Activated CD4-positive, alpha-beta T cell treated with anti-CD3 and anti-CD28 coated beads, Interleukin-2, amount 10 ng/mL, durations not matched to agents 7 days and 5 days (primary cell): Measurements from ENCODE around the gene PLCD1. TPM values are rescaled to one million over a fixed set of nuclear protein-coding genes. Genes with fewer than 3 reads are reported as not detected.

ENCODE experiments used
- CTCF ChIA-PET: fragments of 350-600 bp; sonication (Branson Sonifier 250); formaldehyde crosslinking; loops from one replicate; lab custom pipeline; 2021; ENCODE audit warnings: antibody characterized with exemption; lab: Charles Lee
- POLR2A ChIA-PET: fragments of 350-600 bp; sonication (Branson Sonifier 250); formaldehyde crosslinking; loops from one replicate; lab custom pipeline; 2021; ENCODE audit warnings: antibody characterized with exemption; lab: Charles Lee
- DNase-seq: peaks from one replicate; pipeline ENCODE4 v3.0.0-alpha.2; 2020
- H3K27ac Mint-ChIP-seq: one replicate; pipeline ENCODE4 v1.8.0; 2021; ENCODE audit warnings: mild to moderate bottlenecking, moderate library complexity, mixed read lengths
- H3K27me3 Mint-ChIP-seq: one replicate; pipeline ENCODE4 v1.8.0; 2021; ENCODE audit warnings: mixed read lengths
- H3K36me3 Mint-ChIP-seq: one replicate; pipeline ENCODE4 v1.8.0; 2021; ENCODE audit warnings: low read depth, mixed read lengths
- H3K4me1 Mint-ChIP-seq: one replicate; pipeline ENCODE4 v1.8.0; 2021; ENCODE audit warnings: mixed read lengths
- H3K4me3 Mint-ChIP-seq: one replicate; pipeline ENCODE4 v1.8.0; 2021; ENCODE audit warnings: mild to moderate bottlenecking, moderate library complexity, mixed read lengths
- H3K9me3 Mint-ChIP-seq: one replicate; pipeline ENCODE4 v1.8.0; 2021; ENCODE audit warnings: mixed read lengths
- total RNA-seq, 2 experiments: library from RNA; stranded (reverse); gene quantifications; one replicate each; pipeline ENCODE4 v1.2.3, GENCODE V29; 2021

PLCD1 gene
- total RNA-seq, 2 experiments from 2014 or later: 18.3 to 21.2 TPM

DNA sequence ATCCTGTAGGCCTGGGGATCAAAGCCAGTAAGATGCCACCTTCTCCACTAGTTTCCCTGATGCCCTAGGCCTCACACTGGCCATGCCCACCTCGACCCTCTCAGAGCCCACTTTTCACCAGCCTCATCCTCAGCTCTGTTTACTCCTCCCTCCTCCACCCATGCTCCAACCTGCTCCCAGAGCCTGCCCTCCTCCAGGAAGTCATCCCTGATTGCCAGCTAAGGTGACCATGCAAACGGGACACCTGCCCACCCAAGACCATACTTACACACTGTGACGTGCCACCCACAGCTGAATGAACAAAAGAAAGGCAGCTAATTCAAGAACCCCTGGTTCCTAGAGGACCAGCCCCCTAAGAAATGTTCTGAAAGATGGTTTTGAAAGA lies 9.1 kb downstream of the PLCD1 start:
- Mint-ChIP-seq H3K27ac (no peak overlapping the region), H3K36me3 (peaks cover 20% of the 10 kb centered on the region), H3K9me3 (peaks cover 6% of the 10 kb centered on the region), H3K4me1 (peaks cover 29% of the 10 kb centered on the region), H3K4me3 (no peak overlapping the region), H3K27me3 (no peaks in the 10 kb centered on the region)
- no peak for DNase-seq
- POLR2A ChIA-PET: no interaction called here
- CTCF ChIA-PET: interaction anchor here (1.0 to 2.0 kb wide), 8 partner anchors 9 to 41 kb away, joined by 3 to 7 read pairs (median 4); no protein-coding TSS in a partner anchor

DNA sequence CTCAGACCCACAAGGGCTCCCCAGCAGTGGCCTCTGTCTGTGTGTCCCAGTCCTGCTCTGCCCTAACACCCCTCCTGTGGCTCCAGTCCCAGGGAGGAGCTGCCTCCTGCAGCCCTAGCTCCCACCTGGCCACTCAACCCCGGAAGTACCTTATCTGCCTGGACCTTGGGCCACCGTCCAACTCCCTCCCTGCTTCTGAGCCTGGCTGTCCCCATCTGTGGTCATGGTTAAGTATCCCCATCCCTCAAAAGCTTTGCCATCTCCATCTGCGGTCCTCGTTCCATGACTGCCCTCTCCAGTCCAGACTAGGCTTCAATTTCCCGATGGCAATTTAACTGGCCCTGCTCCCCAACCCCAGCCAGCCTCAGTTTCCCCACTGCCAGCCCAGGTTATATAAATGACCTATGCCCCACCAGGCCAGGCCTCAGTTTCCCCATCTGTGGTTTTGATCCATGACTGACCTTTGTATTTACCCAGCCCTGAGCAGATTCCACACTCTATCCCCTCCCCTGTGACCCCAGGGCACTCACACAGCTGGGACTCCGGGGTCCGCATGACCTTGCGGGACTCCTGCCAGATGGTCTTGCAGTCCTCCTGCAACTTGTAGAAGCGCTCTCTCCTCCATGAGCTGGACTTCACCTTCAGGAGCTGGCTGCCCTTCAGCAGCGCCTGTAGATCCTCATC lies 9.6 kb downstream of the PLCD1 start:
- POLR2A ChIA-PET: no interaction called here

GRCh38 chr3:38018296-38019266 lies 10.9 kb downstream of the PLCD1 start:
- Mint-ChIP-seq H3K27me3 (no peaks in the 10 kb centered on the region), H3K36me3 (peaks cover 33% of the 10 kb centered on the region), H3K4me3 (no peak overlapping the region), H3K4me1 (peaks cover 22% of the 10 kb centered on the region), H3K9me3 (peaks cover 6% of the 10 kb centered on the region), H3K27ac (no peak overlapping the region)
- DNase-seq: no peak
- CTCF ChIA-PET: no interaction called here
- POLR2A ChIA-PET: no interaction called here

More for the DNA sequence above, 9.6 kb downstream of the PLCD1 start:
- Mint-ChIP-seq H3K4me1 (peaks cover 26% of the 10 kb centered on the region), H3K27ac (no peak overlapping the region), H3K36me3 (peaks cover 25% of the 10 kb centered on the region), H3K4me3 (no peak overlapping the region), H3K9me3 (peaks cover 6% of the 10 kb centered on the region), H3K27me3 (no peaks in the 10 kb centered on the region)
- CTCF ChIA-PET: interaction anchor here (1.0 to 1.9 kb wide), 7 partner anchors 11 to 40 kb away, joined by 3 to 7 read pairs (median 3); no protein-coding TSS in a partner anchor
- DNase-seq: no peak

GRCh38 chr3:38017445-38018295 lies 11.8 kb downstream of the PLCD1 start:
- ChIA-PET CTCF (no interaction called here), POLR2A (no interaction called here)
- Mint-ChIP-seq H3K9me3 (peaks cover 6% of the 10 kb centered on the region), H3K27me3 (no peaks in the 10 kb centered on the region), H3K4me1 (peaks cover 13% of the 10 kb centered on the region), H3K36me3 (peaks cover 33% of the 10 kb centered on the region), H3K4me3 (no peak overlapping the region), H3K27ac (no peak overlapping the region)
- no peak for DNase-seq

- H3K27ac Mint-ChIP-seq: peak overlapping the region; percentile 9
- H3K9me3 Mint-ChIP-seq: peaks cover 6% of the 10 kb centered on the region
- POLR2A ChIA-PET: no interaction called here
- no peaks in the 10 kb centered on the region for H3K27me3 Mint-ChIP-seq
- H3K4me3 Mint-ChIP-seq: no peak overlapping the region
- no peak for DNase-seq
- H3K4me1 Mint-ChIP-seq: peaks cover 5% of the 10 kb centered on the region
- CTCF ChIA-PET: interaction anchor here (0.7 kb wide), 1 partner anchor 37 kb away, joined by 3 read pairs; no protein-coding TSS in a partner anchor
- peaks cover 33% of the 10 kb centered on the region for H3K36me3 Mint-ChIP-seq
Measured at GRCh38 chr3:38016847-38017444, 12.5 kb downstream of the PLCD1 start.

DNA sequence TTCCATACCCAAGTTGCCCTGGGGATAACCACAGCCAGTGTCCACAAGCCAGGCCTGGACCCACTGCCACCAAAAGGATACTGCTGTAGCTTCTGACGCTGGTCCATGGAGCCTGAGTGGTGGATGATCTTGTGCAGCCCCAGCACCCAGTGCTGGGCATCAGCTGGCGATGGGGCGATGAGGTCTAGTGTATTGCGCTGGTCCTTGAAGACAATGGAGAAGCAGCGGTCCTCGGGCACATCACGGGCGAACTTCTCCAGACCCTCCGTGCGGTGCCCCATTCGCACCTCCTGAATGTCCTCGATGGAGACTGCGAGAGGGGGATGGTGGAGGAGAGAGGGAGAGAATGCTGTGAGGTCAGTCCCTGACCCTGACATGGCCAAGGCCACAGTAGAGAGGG lies 13.0 kb downstream of the PLCD1 start:
- H3K36me3 Mint-ChIP-seq: peaks cover 33% of the 10 kb centered on the region
- ChIA-PET CTCF (interaction anchor here (0.7 kb wide), 1 partner anchor 36 kb away, joined by 3 read pairs; no protein-coding TSS in a partner anchor), POLR2A (no interaction called here)
- H3K4me3 Mint-ChIP-seq: no peak overlapping the region
- H3K4me1 Mint-ChIP-seq: no peaks in the 10 kb centered on the region
- no peaks in the 10 kb centered on the region for H3K27me3 Mint-ChIP-seq
- peaks cover 6% of the 10 kb centered on the region for H3K9me3 Mint-ChIP-seq
- no peak for DNase-seq
- no peak overlapping the region for H3K27ac Mint-ChIP-seq

- peaks cover 6% of the 10 kb centered on the region for H3K9me3 Mint-ChIP-seq
- H3K27ac Mint-ChIP-seq: no peak overlapping the region
- ChIA-PET POLR2A (no interaction called here), CTCF (no interaction called here)
- no peak for DNase-seq
- H3K4me1 Mint-ChIP-seq: no peaks in the 10 kb centered on the region
- H3K27me3 Mint-ChIP-seq: no peaks in the 10 kb centered on the region
- no peak overlapping the region for H3K4me3 Mint-ChIP-seq
- H3K36me3 Mint-ChIP-seq: peaks cover 33% of the 10 kb centered on the region
Measured at GRCh38 chr3:38015984-38016383, 13.5 kb downstream of the PLCD1 start.

DNA sequence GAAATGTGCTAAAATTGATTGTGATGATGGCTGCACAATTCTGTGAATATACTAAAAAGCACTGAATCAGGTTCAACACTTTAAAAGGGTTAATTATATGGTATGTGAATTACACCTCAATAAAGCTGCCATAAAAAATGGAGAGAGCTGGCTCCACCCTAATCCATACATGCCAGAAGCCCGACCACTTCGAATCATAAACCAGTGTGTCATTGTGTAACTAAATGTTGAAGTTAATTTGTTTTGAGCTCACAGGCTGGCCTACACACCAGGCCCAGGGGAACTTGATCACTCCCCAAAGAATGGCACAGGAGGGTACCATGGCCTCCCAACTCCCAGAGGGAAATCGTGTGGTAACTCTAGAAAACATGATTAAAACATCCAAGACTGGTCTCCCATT lies 14.0 kb downstream of the PLCD1 start:
- Mint-ChIP-seq H3K9me3 (peaks cover 6% of the 10 kb centered on the region), H3K4me3 (no peak overlapping the region), H3K4me1 (no peaks in the 10 kb centered on the region), H3K27me3 (no peaks in the 10 kb centered on the region), H3K36me3 (peaks cover 33% of the 10 kb centered on the region), H3K27ac (no peak overlapping the region)
- ChIA-PET CTCF (no interaction called here), POLR2A (no interaction called here)
- no peak for DNase-seq

DNA sequence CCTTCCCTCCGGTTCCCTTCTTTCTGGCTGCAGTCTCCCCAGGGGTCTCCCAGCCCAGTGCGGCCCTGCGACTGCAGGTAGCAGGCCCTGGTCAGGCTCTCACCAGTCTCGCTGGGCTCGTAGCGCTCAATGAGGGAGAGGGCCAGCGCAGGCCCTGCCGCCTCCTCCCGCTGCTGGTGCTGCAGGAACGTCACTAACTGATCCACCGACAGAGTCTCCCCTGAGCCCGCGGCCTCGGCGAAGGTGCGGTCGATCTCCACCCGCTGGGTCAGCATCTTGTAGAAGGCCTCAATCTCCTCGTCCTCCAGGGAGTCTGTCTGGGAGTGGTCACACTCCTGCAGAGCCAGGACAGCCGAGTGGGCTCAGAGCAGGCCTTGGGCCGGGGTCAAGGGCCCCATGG lies 18.3 kb downstream of the PLCD1 start:
- H3K9me3 Mint-ChIP-seq: no peaks in the 10 kb centered on the region
- POLR2A ChIA-PET: no interaction called here
- no peak overlapping the region for H3K4me3 Mint-ChIP-seq
- peaks cover 21% of the 10 kb centered on the region for H3K36me3 Mint-ChIP-seq
- DNase-seq: no peak
- CTCF ChIA-PET: interaction anchor here (1.1 to 1.3 kb wide), 2 partner anchors 10 kb away, joined by 3 to 4 read pairs; no protein-coding TSS in a partner anchor
- H3K27me3 Mint-ChIP-seq: no peaks in the 10 kb centered on the region
- H3K27ac Mint-ChIP-seq: no peak overlapping the region
- H3K4me1 Mint-ChIP-seq: no peaks in the 10 kb centered on the region

DNA sequence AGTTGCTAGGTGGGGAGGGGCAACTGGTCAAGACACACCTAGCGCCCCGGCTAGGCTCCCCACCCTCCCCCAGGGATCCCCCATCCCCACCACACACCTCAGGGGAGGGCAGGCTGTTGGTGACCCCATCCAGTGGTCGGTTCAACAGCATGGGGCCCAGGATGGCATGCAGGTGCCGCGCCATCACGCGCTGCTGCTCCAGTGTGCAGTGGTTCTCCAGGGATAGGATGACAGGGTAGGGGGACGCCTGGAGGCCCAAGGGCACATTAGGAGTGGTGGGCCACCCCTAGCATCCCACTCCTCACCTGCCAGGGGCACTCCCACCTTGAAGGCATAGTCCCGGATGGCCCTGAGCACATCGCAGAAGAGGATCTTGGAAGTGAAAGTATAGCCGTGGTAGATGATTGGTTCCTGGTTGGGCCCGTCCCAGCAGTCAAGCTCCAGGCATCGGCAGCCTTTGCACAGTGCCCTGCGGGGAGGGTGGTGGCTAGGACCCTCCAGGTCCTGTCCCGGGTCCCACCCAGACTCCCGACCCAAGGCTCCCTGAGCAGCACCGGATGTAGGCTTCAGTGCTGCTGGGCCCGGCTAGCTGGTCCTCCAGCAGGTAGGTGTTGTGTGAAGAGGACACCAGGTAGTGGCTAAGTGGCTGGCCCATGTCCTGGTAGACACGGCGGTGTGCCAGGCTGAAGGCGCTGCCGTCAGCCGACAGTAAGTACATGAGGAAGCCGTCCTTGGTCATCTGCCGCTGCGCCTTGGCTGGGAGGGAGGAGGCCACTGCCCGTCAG lies 19.4 kb downstream of the PLCD1 start:
- peaks cover 10% of the 10 kb centered on the region for H3K36me3 Mint-ChIP-seq
- no peaks in the 10 kb centered on the region for H3K27me3 Mint-ChIP-seq
- DNase-seq: no peak
- no peak overlapping the region for H3K4me3 Mint-ChIP-seq
- no peaks in the 10 kb centered on the region for H3K9me3 Mint-ChIP-seq
- ChIA-PET CTCF (interaction anchor here (1.0 kb wide), 2 partner anchors 11 to 21 kb away, joined by 3 to 5 read pairs; no protein-coding TSS in a partner anchor), POLR2A (no interaction called here)
- no peak overlapping the region for H3K27ac Mint-ChIP-seq
- peaks cover 3% of the 10 kb centered on the region for H3K4me1 Mint-ChIP-seq

DNA sequence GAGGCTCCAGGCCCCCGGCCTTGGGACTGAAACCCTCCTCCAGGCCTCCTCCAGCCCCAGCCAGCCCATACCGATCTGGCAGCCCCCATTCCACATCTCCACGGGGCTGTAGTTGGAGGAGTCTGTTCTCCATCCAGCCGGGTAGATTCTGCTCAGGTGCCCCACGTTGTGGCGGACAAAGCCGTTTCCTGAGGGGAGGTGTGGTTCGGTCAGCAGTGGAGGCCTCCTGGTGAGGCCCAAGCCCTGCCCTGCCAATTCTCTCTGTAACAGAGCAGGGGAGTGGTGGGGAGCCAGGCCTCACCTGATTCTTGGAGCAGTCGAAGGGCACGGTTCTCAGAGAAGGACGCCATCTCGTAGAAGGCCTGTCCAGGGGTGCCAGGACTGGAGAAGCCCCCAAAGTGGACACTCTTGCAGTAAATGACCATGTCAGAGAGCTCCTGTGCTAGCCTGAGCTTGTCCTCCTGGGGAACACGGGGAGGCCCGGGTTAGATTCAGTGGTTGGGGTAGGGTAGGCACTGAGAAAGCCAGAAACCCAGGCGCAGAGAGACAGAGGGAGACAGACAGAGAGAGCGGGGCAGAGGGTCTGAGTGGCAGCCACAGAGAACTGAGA lies 20.4 kb downstream of the PLCD1 start:
- no peak for DNase-seq
- Mint-ChIP-seq H3K9me3 (no peaks in the 10 kb centered on the region), H3K4me1 (peaks cover 12% of the 10 kb centered on the region), H3K4me3 (no peak overlapping the region), H3K27me3 (no peaks in the 10 kb centered on the region), H3K36me3 (peaks cover under 1% of the 10 kb centered on the region), H3K27ac (no peak overlapping the region)
- POLR2A ChIA-PET: interaction anchor here (0.7 kb wide), 1 partner anchor 105 kb away, joined by 3 read pairs; no protein-coding TSS in a partner anchor
- CTCF ChIA-PET: interaction anchor here (1.0 kb wide), 2 partner anchors 12 to 35 kb away, joined by 3 to 5 read pairs; no protein-coding TSS in a partner anchor
